ENCODE data around the gene MIS18A.
"Not testable (repeated sequence)": the region's sequence is repeated elsewhere in the genome, so short reads cannot be mapped to it uniquely, and the experiment has no call there.

DNA sequence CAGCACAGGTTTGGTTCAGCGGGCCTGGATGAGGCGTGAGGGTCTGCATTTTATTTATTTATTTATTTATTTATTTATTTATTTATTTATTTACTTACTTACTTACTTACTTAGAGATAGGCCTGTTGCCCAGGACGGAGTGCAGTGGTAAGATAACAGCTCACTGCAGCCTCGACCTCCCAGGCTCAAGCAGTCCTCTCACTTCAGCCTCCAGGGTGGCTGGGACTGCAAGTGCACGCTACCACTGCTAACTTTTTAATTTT, 20.1 kb downstream of the MIS18A start:
- TF ChIP-seq POLR2A (IDR thresholded peaks at IDR 0.05), result not testable (repeated sequence)
- TF ChIP-seq, protein P1, sequence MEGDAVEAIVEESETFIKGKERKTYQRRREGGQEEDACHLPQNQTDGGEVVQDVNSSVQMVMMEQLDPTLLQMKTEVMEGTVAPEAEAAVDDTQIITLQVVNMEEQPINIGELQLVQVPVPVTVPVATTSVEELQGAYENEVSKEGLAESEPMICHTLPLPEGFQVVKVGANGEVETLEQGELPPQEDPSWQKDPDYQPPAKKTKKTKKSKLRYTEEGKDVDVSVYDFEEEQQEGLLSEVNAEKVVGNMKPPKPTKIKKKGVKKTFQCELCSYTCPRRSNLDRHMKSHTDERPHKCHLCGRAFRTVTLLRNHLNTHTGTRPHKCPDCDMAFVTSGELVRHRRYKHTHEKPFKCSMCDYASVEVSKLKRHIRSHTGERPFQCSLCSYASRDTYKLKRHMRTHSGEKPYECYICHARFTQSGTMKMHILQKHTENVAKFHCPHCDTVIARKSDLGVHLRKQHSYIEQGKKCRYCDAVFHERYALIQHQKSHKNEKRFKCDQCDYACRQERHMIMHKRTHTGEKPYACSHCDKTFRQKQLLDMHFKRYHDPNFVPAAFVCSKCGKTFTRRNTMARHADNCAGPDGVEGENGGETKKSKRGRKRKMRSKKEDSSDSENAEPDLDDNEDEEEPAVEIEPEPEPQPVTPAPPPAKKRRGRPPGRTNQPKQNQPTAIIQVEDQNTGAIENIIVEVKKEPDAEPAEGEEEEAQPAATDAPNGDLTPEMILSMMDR (IDR thresholded peaks at IDR 0.05), result not testable (repeated sequence)
